Spleen (tissue), 3 donors: ENCODE data around the gene TTC38.

Experiments used
- POLR2A ChIP-seq, 3 donors: fragments of 450-650 bp; IDR thresholded peaks; one replicate each; pipeline ENCODE4 v1.5.1; 2017; ENCODE audit warnings: antibody characterized with exemption in 3 of 3, mild to moderate bottlenecking in 1 of 3
- POLR2AphosphoS5 ChIP-seq, 3 donors: sonication (generic); formaldehyde crosslinking; IDR thresholded peaks; one replicate each; pipeline ENCODE4 v1.5.1; 2017; ENCODE audit warnings: antibody characterized with exemption in 3 of 3

GRCh38 chr22:46327691-46328465, 60.1 kb downstream of the TTC38 start:
- no peak for TF ChIP-seq POLR2AphosphoS5 (IDR thresholded peaks at IDR 0.05)
- no peak for TF ChIP-seq POLR2A (IDR thresholded peaks at IDR 0.05)
